Endothelial cell of umbilical vein (primary cell): ENCODE data around the gene ADAM10. TPM values are rescaled to one million over a fixed set of nuclear protein-coding genes. Genes with fewer than 3 reads are reported as not detected.
"Not testable (repeated sequence)": the region's sequence is repeated elsewhere in the genome, so short reads cannot be mapped to it uniquely, and the experiment has no call there.

Source experiments
- BruUV-seq: library from RNA; stranded (reverse); fragments of 400-500 nt; replicated peaks from 2 replicates; lab custom pipeline; 2021; lab: Mats Ljungman, UMichigan
- CTCF ChIA-PET: fragments of 300-600, 350-600 bp; sonication (Branson Sonifier 250); formaldehyde crosslinking; loops from one replicate; lab custom pipeline; 2021; ENCODE audit warnings: antibody characterized with exemption, inconsistent platforms; lab: Charles Lee
- POLR2A ChIA-PET: fragments of 300-600, 350-600 bp; sonication (Branson Sonifier 250); formaldehyde crosslinking; loops from one replicate; lab custom pipeline; 2021; ENCODE audit warnings: antibody characterized with exemption, inconsistent platforms; lab: Charles Lee
- DNase-seq: peaks from one replicate; pipeline ENCODE4 v3.0.0-alpha.2; 2011; ENCODE audit warnings: low read depth, low spot score
- FAIRE-seq: peaks from 2 replicates; lab custom pipeline; 2011; peaks lifted over from hg19 to GRCh38; lab: Jason Lieb, UNC
- H2AFZ ChIP-seq: 2 replicates; pipeline ENCODE4 v1.6.0; 2012; ENCODE audit warnings: low read depth, low read length, control low read depth, inconsistent platforms
- H3K27ac ChIP-seq: 2 replicates; pipeline ENCODE4 v1.5.1; 2011; ENCODE audit warnings: low read depth, mild to moderate bottlenecking, control low read depth, low read length, moderate library complexity; ENCODE audit not compliant: insufficient read depth
- H3K27me3 ChIP-seq, 2 experiments: 2 replicates each; pipeline versions ENCODE4 v1.6.0 to v1.6.1; 2011; ENCODE audit warnings: low read length in 2 of 2, mixed read lengths in 1 of 2; ENCODE audit not compliant: control insufficient read depth in 2 of 2, insufficient read depth in 2 of 2
- H3K36me3 ChIP-seq, 2 experiments: 2 replicates in 1 of 2; 3 replicates in 1 of 2; pipeline ENCODE4 v1.5.1; 2011; ENCODE audit warnings: low read length in 2 of 2, mild to moderate bottlenecking in 1 of 2, moderate library complexity in 1 of 2; ENCODE audit not compliant: control insufficient read depth in 2 of 2, insufficient read depth in 2 of 2; ENCODE audit errors: extremely low read depth in 1 of 2
- H3K4me1 ChIP-seq: 3 replicates; pipeline ENCODE4 v1.5.1; 2011; ENCODE audit warnings: mild to moderate bottlenecking, low read length; ENCODE audit not compliant: control insufficient read depth, insufficient read depth; ENCODE audit errors: extremely low read depth
- H3K4me2 ChIP-seq: 2 replicates; pipeline ENCODE4 v1.6.1; 2011; ENCODE audit warnings: low read length, control low read depth, mixed read lengths; ENCODE audit not compliant: insufficient read depth
- H3K4me3 ChIP-seq, 3 experiments: fragments of 200-600 bp in 1 of 3; sonication (generic), shearing (Covaris generic) in 1 of 3; replicated peaks in 1 of 3; 2 replicates each; pipeline ENCODE4 v1.5.1; 2011 to 2016; ENCODE audit warnings: control low read depth in 3 of 3, low read length in 3 of 3, mild to moderate bottlenecking in 2 of 3, inconsistent platforms in 1 of 3, low read depth in 1 of 3, moderate library complexity in 1 of 3; ENCODE audit not compliant: insufficient read depth in 1 of 3
- H3K79me2 ChIP-seq: 2 replicates; pipeline ENCODE4 v1.6.0; 2012; ENCODE audit warnings: low read length, inconsistent platforms; ENCODE audit not compliant: control insufficient read depth, insufficient read depth
- H3K9ac ChIP-seq: replicated peaks from 2 replicates; pipeline ENCODE3; 2011; ENCODE audit warnings: low read length, control low read depth; ENCODE audit not compliant: insufficient read depth; ENCODE audit errors: extremely low read depth
- H3K9me1 ChIP-seq: replicated peaks from 3 replicates; pipeline ENCODE4 v1.6.0; 2011; ENCODE audit warnings: mild to moderate bottlenecking, low read length; ENCODE audit not compliant: control insufficient read depth, insufficient read depth; ENCODE audit errors: extremely low read depth
- H3K9me3 ChIP-seq: replicated peaks from 2 replicates; pipeline ENCODE4 v1.5.1; 2012; ENCODE audit warnings: low read length, inconsistent platforms; ENCODE audit not compliant: control insufficient read depth, insufficient read depth
- H4K20me1 ChIP-seq: replicated peaks from 2 replicates; pipeline ENCODE3; 2011; ENCODE audit warnings: mild to moderate bottlenecking, low read length; ENCODE audit not compliant: control insufficient read depth, insufficient read depth; ENCODE audit errors: extremely low read depth
- CTCF ChIP-seq, 2 donors: IDR thresholded peaks; 1 replicate in 1 of 2; 2 replicates in 1 of 2; pipeline ENCODE4 v1.5.1; 2011; ENCODE audit warnings: low read length in 2 of 2, mild to moderate bottlenecking in 2 of 2, moderate library complexity in 2 of 2, control low read depth in 1 of 2, inconsistent platforms in 1 of 2, low read depth in 1 of 2; ENCODE audit not compliant: insufficient read depth in 1 of 2; ENCODE audit errors: extremely low read depth in 1 of 2
- POLR2A ChIP-seq: IDR thresholded peaks from 2 replicates; pipeline ENCODE4 v1.6.1; 2012; ENCODE audit warnings: low read depth, mild to moderate bottlenecking, control low read depth, low read length
- dilution Hi-C: fragments of 300-500 bp; cut with MboI; formaldehyde crosslinking; loops from one replicate; pipeline ENCODE4 v1.15.0; 2019; ENCODE audit warnings: low sequenced_read_pairs; ENCODE audit not compliant: extremely low pct_ligation_motif_present
- intact Hi-C: fragments of 100-400 bp; cut with micrococcal nuclease; formaldehyde crosslinking; loops from one replicate; pipeline ENCODE4 v1.10.0; 2022
- polyA plus RNA-seq, 4 experiments: library from polyadenylated mRNA; depleted of rRNA in 3 of 4; stranded (reverse) in 3 of 4; unstranded in 1 of 4; fragments of >200 nt; gene quantifications; 2 replicates each; pipeline versions ENCODE4 v1.2.1 to v1.2.3, GENCODE V29; 2011 to 2012; ENCODE audit warnings: missing spikeins in 1 of 4
- total RNA-seq: library from RNA; stranded (reverse); gene quantifications from 2 replicates; pipeline ENCODE4 v1.2.3, GENCODE V29; 2021

ADAM10 gene
- total and polyA plus RNA-seq, 2 donors (not counting 3 experiments of a cell fraction or from before 2014, with no cell fraction given) = 91.3 to 203 TPM

GRCh38 chr15:58770519-58770856, 21.0 kb upstream of the ADAM10 start:
- no peaks in the 10 kb centered on the region for H4K20me1 ChIP-seq
- H3K27me3 ChIP-seq = no peaks in the 10 kb centered on the region
- peak overlapping the region; percentile 81 for H3K27ac ChIP-seq
- POLR2A ChIA-PET = interaction anchor here (0.7 to 1.6 kb wide), 5 partner anchors 14 to 300 kb away, joined by 3 to 24 read pairs (median 5); partner anchors contain the start of gene ADAM10
- BruUV-seq = TSS peak; percentile 52
- CTCF ChIA-PET = interaction anchor here (0.6 to 3.0 kb wide), 26 partner anchors 10 to 758 kb away, joined by 3 to 30 read pairs (median 4); partner anchors contain the start of gene ADAM10
- dilution Hi-C loops (no loop called here), intact Hi-C loops (loop anchor here (2.0 to 10.0 kb wide), 5 partner anchors 107 to 734 kb away; no protein-coding TSS in a partner anchor)
- TF ChIP-seq POLR2A (no peak), CTCF (IDR thresholded peaks at IDR 0.05; ENCODE audit: extremely low read depth in 1 of 2, insufficient read depth in 1 of 2, low read depth in 1 of 2, low read length in 2 of 2) (peak in 1 of 2 donors; percentile 2)
- H3K4me3 ChIP-seq = peak overlapping the region; percentile 9 to 62 (median 36)
- H3K79me2 ChIP-seq = peaks cover 19% of the 10 kb centered on the region
- H3K4me2 ChIP-seq = peak overlapping the region; percentile 88
- no peaks in the 10 kb centered on the region for H3K9me1 ChIP-seq
- H3K9ac ChIP-seq = peak overlapping the region; percentile 65
- H3K36me3 ChIP-seq = no peaks in the 10 kb centered on the region
- DNase-seq (no peak), FAIRE-seq (no peak)
- H3K4me1 ChIP-seq = peaks cover 23% of the 10 kb centered on the region
- H2AFZ ChIP-seq = peak overlapping the region; percentile 80
- H3K9me3 ChIP-seq = no peaks in the 10 kb centered on the region

GRCh38 chr15:58768601-58769004, 19.1 kb upstream of the ADAM10 start:
- H3K9me3 ChIP-seq, POLR2A ChIA-PET, dilution Hi-C loops, H3K9ac ChIP-seq, H3K4me2 ChIP-seq, H3K27ac ChIP-seq, H3K9me1 ChIP-seq, intact Hi-C loops, H3K36me3 ChIP-seq, H4K20me1 ChIP-seq, DNase-seq, BruUV-seq, FAIRE-seq, H3K27me3 ChIP-seq, H2AFZ ChIP-seq, H3K4me3 ChIP-seq: not testable (repeated sequence)
- CTCF ChIA-PET = interaction anchor here (1.2 kb wide), 1 partner anchor 19 kb away, joined by 7 read pairs; no protein-coding TSS in a partner anchor
- Histone ChIP-seq H3K4me1 (peaks cover 23% of the 10 kb centered on the region), H3K79me2 (peaks cover 12% of the 10 kb centered on the region)
